PC-9 (cell line): ENCODE data around the gene HSBP1L1. TPM values are rescaled to one million over a fixed set of nuclear protein-coding genes. Genes with fewer than 3 reads are reported as not detected.

Source experiments
- BruUV-seq: library from RNA; stranded (reverse); fragments of 400-500 nt; replicated peaks from 2 replicates; lab custom pipeline; 2021; lab: Mats Ljungman, UMichigan
- CTCF ChIA-PET: fragments of 300-600 bp; sonication (Branson Sonifier 250); formaldehyde crosslinking; loops from one replicate; lab custom pipeline; 2022; ENCODE audit warnings: antibody characterized with exemption; lab: Charles Lee
- POLR2A ChIA-PET: fragments of 300-600 bp; sonication (Branson Sonifier 250); formaldehyde crosslinking; loops from one replicate; lab custom pipeline; 2022; ENCODE audit warnings: antibody characterized with exemption; ENCODE audit not compliant: unreplicated experiment; lab: Charles Lee
- DNase-seq, 2 experiments: peaks; one replicate each; pipeline versions ENCODE4 v3.0.0 to v3.0.0-alpha.2; 2015 to 2022; ENCODE audit warnings: mixed read lengths in 1 of 2
- H2AFZ ChIP-seq: fragments of 200-600 bp; sonication (generic); 2 replicates; pipeline ENCODE4 v1.8.1; 2017; ENCODE audit warnings: antibody characterized with exemption
- H3F3A ChIP-seq: fragments of 200-600 bp; sonication (generic); 2 replicates; pipeline ENCODE4 v1.8.1; 2017; ENCODE audit warnings: antibody characterized with exemption, mild to moderate bottlenecking, low read depth; ENCODE audit not compliant: insufficient read depth
- H3K27ac ChIP-seq: fragments of 200-600 bp; sonication (generic); 2 replicates; pipeline ENCODE4 v1.6.1; 2016; ENCODE audit warnings: mixed run types
- H3K27me3 ChIP-seq: fragments of 200-600 bp; sonication (generic); 2 replicates; pipeline ENCODE4 v1.6.1; 2016; ENCODE audit warnings: low read depth, mixed run types; ENCODE audit not compliant: insufficient read depth
- H3K36me3 ChIP-seq: fragments of 200-600 bp; sonication (generic); 2 replicates; pipeline ENCODE4 v1.6.1; 2016; ENCODE audit warnings: low read depth, mixed run types
- H3K4me1 ChIP-seq: fragments of 200-600 bp; sonication (generic); replicated peaks from 2 replicates; pipeline ENCODE4 v1.6.1; 2016; ENCODE audit warnings: mixed run types; ENCODE audit not compliant: insufficient read depth
- H3K4me2 ChIP-seq: fragments of 200-600 bp; sonication (generic); 2 replicates; pipeline ENCODE4 v1.6.1; 2017; ENCODE audit warnings: mixed run types
- H3K4me3 ChIP-seq: fragments of 200-600 bp; sonication (generic); 2 replicates; pipeline ENCODE4 v1.6.1; 2016; ENCODE audit warnings: mixed run types
- H3K79me2 ChIP-seq: fragments of 200-600 bp; sonication (generic); 2 replicates; pipeline ENCODE4 v1.6.1; 2017; ENCODE audit warnings: low read depth, mixed run types
- H3K9me2 ChIP-seq: fragments of 200-600 bp; sonication (generic); 2 replicates; pipeline ENCODE4 v1.8.1; 2017; ENCODE audit warnings: mild to moderate bottlenecking; ENCODE audit not compliant: insufficient read depth
- H3K9me3 ChIP-seq: fragments of 200-600 bp; sonication (generic); 2 replicates; pipeline ENCODE4 v1.8.1; 2016; ENCODE audit warnings: low read depth; ENCODE audit not compliant: insufficient read depth
- H4K20me1 ChIP-seq: fragments of 200-600 bp; sonication (generic); 2 replicates; pipeline ENCODE4 v1.8.1; 2017; ENCODE audit not compliant: insufficient read depth
- EZH2 ChIP-seq: fragments of 200-600 bp; sonication (generic); IDR thresholded peaks from 2 replicates; pipeline ENCODE4 v1.8.0; 2017; ENCODE audit warnings: antibody characterized with exemption, low read depth
- intact Hi-C: fragments of 100-400 bp; cut with micrococcal nuclease; formaldehyde crosslinking; loops from one replicate; pipeline ENCODE4 v1.10.0; 2022; ENCODE audit not compliant: unreplicated experiment
- total RNA-seq: library from RNA; stranded (reverse); gene quantifications from 2 replicates; pipeline ENCODE4 v1.2.3, GENCODE V29; 2021
- TF ChIP-seq, protein P1 (sequence below): fragments of 200-600 bp; sonication (generic); conservative IDR thresholded peaks from 2 replicates; pipeline ENCODE4 v1.6.1; 2017; ENCODE audit warnings: mixed run types, antibody characterized with exemption, mild to moderate bottlenecking, moderate library complexity

The HSBP1L1 gene
- total RNA-seq, 1 experiment from 2014 or later: 41.5 TPM

DNA sequence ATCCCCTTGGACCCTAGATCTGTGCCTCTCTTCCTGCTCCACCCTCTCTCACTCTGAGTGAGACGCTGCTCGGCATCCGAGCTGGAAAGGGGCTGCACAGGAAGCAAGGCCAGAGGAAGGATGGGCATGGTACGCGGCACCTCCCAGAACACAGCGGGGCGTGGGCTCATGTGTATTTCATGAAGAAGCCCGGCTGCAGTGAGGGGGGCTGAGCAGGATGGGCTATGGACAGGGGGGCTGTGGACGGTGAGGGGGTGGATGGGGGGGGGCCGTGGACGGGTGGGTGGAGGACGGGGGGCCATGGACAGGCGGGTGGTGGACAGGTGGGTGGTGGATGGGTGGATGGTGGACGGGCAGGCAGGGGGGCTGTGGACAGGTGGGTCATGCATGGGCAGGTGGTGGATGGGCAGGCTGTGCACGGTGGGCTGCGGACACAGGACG, 41.5 kb upstream of the HSBP1L1 start:
- H3K4me2 ChIP-seq: no peak overlapping the region
- H2AFZ ChIP-seq: no peak overlapping the region
- intact Hi-C loops: no loop called here
- no peak overlapping the region for H3K4me3 ChIP-seq
- POLR2A ChIA-PET: no interaction called here
- no peaks in the 10 kb centered on the region for H4K20me1 ChIP-seq
- no peaks in the 10 kb centered on the region for H3F3A ChIP-seq
- no peaks in the 10 kb centered on the region for H3K27me3 ChIP-seq
- no peaks in the 10 kb centered on the region for H3K36me3 ChIP-seq
- no TSS peak for BruUV-seq
- no peak overlapping the region for H3K27ac ChIP-seq
- TF ChIP-seq EZH2: no peak
- TF ChIP-seq, protein P1, sequence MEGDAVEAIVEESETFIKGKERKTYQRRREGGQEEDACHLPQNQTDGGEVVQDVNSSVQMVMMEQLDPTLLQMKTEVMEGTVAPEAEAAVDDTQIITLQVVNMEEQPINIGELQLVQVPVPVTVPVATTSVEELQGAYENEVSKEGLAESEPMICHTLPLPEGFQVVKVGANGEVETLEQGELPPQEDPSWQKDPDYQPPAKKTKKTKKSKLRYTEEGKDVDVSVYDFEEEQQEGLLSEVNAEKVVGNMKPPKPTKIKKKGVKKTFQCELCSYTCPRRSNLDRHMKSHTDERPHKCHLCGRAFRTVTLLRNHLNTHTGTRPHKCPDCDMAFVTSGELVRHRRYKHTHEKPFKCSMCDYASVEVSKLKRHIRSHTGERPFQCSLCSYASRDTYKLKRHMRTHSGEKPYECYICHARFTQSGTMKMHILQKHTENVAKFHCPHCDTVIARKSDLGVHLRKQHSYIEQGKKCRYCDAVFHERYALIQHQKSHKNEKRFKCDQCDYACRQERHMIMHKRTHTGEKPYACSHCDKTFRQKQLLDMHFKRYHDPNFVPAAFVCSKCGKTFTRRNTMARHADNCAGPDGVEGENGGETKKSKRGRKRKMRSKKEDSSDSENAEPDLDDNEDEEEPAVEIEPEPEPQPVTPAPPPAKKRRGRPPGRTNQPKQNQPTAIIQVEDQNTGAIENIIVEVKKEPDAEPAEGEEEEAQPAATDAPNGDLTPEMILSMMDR: no peak
- CTCF ChIA-PET: no interaction called here
- no peaks in the 10 kb centered on the region for H3K79me2 ChIP-seq
- DNase-seq: no peak
- no peaks in the 10 kb centered on the region for H3K9me3 ChIP-seq
- H3K4me1 ChIP-seq: no peaks in the 10 kb centered on the region
- no peaks in the 10 kb centered on the region for H3K9me2 ChIP-seq

DNA sequence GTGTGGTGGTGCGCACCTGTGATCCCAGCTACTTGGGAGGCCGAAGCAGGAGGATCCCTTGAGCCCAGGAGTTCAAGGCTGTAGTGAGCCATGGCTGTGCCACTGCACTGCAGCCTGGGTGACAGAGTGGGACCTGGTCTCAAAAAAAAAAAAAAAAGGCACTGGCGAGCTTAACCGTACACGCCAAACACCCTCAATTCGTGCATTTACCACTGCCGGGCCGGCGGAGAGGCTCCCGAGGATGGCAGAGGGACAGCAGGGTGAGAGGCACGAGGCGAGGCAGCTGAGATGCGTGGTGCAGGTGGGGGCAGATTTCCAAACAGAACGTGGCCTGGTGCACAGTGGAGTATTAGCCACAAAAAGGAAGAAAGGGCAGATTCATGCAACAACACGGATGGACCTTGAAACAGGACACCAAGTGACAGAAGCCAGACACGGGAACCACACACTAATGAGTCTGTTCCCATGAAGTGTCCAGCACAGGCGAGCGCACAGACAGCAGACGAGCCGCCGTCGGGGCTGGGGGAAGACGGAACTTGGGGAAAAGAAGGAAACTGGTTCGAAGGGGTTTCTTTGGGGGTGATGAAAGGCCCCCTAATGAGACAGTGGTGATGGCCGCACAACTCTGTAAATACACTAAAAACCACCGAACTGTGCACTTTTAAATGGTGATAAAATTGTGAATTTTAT, 40.4 kb upstream of the HSBP1L1 start:
- Histone ChIP-seq H3K9me3 (no peaks in the 10 kb centered on the region), H2AFZ (no peak overlapping the region), H3K27ac (no peak overlapping the region), H4K20me1 (no peaks in the 10 kb centered on the region), H3K36me3 (peaks cover 2% of the 10 kb centered on the region; the same call in 1 of the 2 replicates), H3F3A (no peaks in the 10 kb centered on the region), H3K27me3 (no peaks in the 10 kb centered on the region), H3K4me1 (no peaks in the 10 kb centered on the region), H3K9me2 (no peaks in the 10 kb centered on the region), H3K4me2 (no peak overlapping the region), H3K79me2 (no peaks in the 10 kb centered on the region), H3K4me3 (no peak overlapping the region)
- TF ChIP-seq EZH2: no peak
- TF ChIP-seq, protein P1: no peak
- no peak for DNase-seq
- POLR2A ChIA-PET: no interaction called here
- intact Hi-C loops: no loop called here
- CTCF ChIA-PET: no interaction called here
- no TSS peak for BruUV-seq

DNA sequence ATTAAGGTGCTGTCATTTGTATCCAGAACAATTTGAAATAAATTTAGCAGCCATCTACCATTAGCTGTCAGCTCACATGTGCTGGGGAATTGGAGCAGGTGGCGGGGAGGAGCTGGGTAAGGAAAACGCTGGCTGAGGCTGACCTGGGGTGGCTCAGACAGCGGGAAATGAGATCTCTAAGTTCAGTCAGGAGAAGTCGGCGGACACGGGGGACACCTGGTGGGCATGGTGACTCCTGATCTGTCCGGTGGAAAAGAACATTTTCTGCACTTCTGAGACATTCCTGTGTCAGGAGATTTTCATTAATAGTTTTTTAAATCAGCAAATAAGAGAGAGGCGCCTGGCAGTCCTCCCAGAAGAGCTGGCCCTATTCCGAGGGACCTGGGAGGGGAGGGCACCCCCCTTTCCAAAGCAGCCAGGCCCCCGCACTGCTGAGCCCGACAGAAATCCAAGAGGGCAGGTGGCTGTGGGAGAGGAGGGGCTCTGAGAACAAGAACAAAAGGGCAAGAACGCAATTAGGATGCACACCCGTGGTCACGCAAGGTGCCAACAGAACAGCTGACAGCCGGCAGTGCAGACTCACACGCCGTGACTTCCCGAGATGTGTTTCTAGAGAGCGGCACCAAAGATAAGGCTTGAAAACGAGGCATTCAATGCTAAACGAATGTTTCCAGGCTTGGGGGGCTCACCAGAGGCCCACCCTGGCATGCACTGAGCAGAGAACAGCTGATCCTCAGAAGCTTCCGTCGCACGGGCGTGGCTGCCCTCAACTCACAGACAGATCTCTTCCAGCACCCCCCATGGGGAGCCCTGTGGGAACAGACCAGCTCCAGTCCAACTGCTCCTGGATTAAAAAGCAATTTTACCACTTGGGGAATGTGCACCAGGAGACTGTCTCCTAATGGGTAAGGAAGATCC, 39.4 kb upstream of the HSBP1L1 start:
- Histone ChIP-seq H3K9me2 (no peaks in the 10 kb centered on the region), H3K9me3 (peaks cover 8% of the 10 kb centered on the region; the same call in 1 of the 2 replicates), H4K20me1 (no peaks in the 10 kb centered on the region), H3F3A (no peaks in the 10 kb centered on the region), H3K27ac (no peak overlapping the region), H3K36me3 (peaks cover 10% of the 10 kb centered on the region; the same call in 1 of the 2 replicates), H3K4me2 (no peak overlapping the region), H2AFZ (no peak overlapping the region), H3K27me3 (no peaks in the 10 kb centered on the region), H3K79me2 (no peaks in the 10 kb centered on the region), H3K4me3 (no peak overlapping the region), H3K4me1 (no peaks in the 10 kb centered on the region)
- no peak for TF ChIP-seq EZH2
- TF ChIP-seq, protein P1: no peak
- ChIA-PET POLR2A (no interaction called here), CTCF (no interaction called here)
- intact Hi-C loops: no loop called here
- no TSS peak for BruUV-seq
- no peak for DNase-seq
